ENCODE data around the gene TOP1. TPM values are rescaled to one million over a fixed set of nuclear protein-coding genes. Genes with fewer than 3 reads are reported as not detected.

Gene TOP1
- total RNA-seq, 1 experiment from 2014 or later, result 125 TPM

- ChIA-PET POLR2A (ENCODE audit: low non-redundant PET) (no interaction called here), CTCF (interaction anchor here (2.5 kb wide), 1 partner anchor 203 kb away, joined by 19 read pairs; the partner anchor contains the start of gene LPIN3)
- Histone ChIP-seq H3K27me3 (replicated peaks; ENCODE audit: insufficient read depth, low read depth, low read length, poor library complexity) (no peaks in the 10 kb centered on the region), H3K36me3 (ENCODE audit: insufficient read depth, low read length, poor library complexity, severe bottlenecking) (no peaks in the 10 kb centered on the region), H3K9me3 (ENCODE audit: low read depth, low read length, poor library complexity, severe bottlenecking) (no peaks in the 10 kb centered on the region), H3K4me3 (ENCODE audit: low read depth, low read length, poor library complexity, severe bottlenecking) (peak within 1 kb of the TSS; percentile 93), H3K27ac (ENCODE audit: low read depth, low read length, poor library complexity, severe bottlenecking) (peak within 1 kb of the TSS; percentile 92), H3K4me1 (ENCODE audit: insufficient read depth, low read length, poor library complexity, severe bottlenecking) (peaks cover 26% of the 10 kb centered on the region)
- DNase-seq (ENCODE audit: low spot score), result peak; percentile 92
- intact Hi-C loops (cut with micrococcal nuclease; ENCODE audit: unreplicated experiment), result loop anchor here (1.0 to 10.0 kb wide), 3 partner anchors 62 to 203 kb away; partner anchors contain the start of gene LPIN3
- TF ChIP-seq EZH2 (IDR thresholded peaks at IDR 0.05; ENCODE audit: borderline replicate concordance, low read depth, low read length, poor library complexity, severe bottlenecking) (no peak), CTCF (conservative IDR thresholded peaks at IDR 0.05; ENCODE audit: low read depth, low read length) (no peak)
- no TSS peak for BruUV-seq (replicated peaks)
Measured at GRCh38 chr20:41136680-41137613, 108.3 kb downstream of the TOP1 start, which contains the start of gene PLCG1. PLCG1 (plus strand) TSS chr20:41137543; CDS start chr20:41137642, 99 bp downstream.

DNA sequence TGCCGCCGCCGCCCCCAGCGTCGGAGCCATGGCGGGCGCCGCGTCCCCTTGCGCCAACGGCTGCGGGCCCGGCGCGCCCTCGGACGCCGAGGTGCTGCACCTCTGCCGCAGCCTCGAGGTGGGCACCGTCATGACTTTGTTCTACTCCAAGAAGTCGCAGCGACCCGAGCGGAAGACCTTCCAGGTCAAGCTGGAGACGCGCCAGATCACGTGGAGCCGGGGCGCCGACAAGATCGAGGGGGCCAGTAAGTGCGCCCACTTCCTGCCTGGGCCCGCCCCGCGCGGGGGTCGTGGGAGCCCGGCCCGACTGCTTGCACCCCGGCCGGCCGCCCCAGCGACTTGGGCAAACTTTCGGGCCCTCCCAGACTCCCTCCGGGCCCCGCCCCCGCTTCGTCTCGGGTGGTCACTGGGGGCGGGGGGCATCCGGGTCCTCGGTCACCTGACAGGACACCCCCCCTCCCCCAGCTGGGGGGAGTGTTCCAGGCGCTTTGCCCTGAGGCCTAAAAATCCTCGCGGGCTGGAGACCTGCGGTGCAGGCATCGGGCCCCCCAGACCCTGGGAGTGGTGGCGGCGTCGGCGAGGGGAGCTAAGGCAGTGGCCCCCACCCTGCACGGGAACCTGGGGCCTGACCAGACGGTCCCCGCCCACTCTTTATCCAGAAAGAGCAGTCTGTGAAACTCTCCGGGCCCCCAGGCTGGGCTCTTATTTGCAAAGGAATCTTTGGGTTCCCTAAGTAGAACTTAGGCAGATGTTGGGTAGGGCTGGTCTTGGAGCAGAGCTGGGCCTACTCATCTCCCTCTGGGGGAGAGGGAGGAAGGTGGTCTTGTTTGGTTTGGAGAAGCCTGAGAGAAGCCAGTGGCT, 109.2 kb downstream of the TOP1 start:
- BruUV-seq (replicated peaks), result no TSS peak
- peak; percentile 85 for DNase-seq (ENCODE audit: low spot score)
- Histone ChIP-seq H3K36me3 (ENCODE audit: insufficient read depth, low read length, poor library complexity, severe bottlenecking) (no peaks in the 10 kb centered on the region), H3K27ac (ENCODE audit: low read depth, low read length, poor library complexity, severe bottlenecking) (peak overlapping the region; percentile 92), H3K9me3 (ENCODE audit: low read depth, low read length, poor library complexity, severe bottlenecking) (no peaks in the 10 kb centered on the region), H3K4me1 (ENCODE audit: insufficient read depth, low read length, poor library complexity, severe bottlenecking) (peaks cover 26% of the 10 kb centered on the region), H3K27me3 (replicated peaks; ENCODE audit: insufficient read depth, low read depth, low read length, poor library complexity) (no peaks in the 10 kb centered on the region), H3K4me3 (ENCODE audit: low read depth, low read length, poor library complexity, severe bottlenecking) (peak overlapping the region; percentile 93)
- ChIA-PET CTCF (no interaction called here), POLR2A (ENCODE audit: low non-redundant PET) (interaction anchor here (0.6 kb wide), 1 partner anchor 518 kb away, joined by 3 read pairs; no protein-coding TSS in a partner anchor)
- intact Hi-C loops (cut with micrococcal nuclease; ENCODE audit: unreplicated experiment), result loop anchor here (5.0 to 10.0 kb wide), 2 partner anchors 63 to 94 kb away; no protein-coding TSS in a partner anchor
- TF ChIP-seq EZH2 (IDR thresholded peaks at IDR 0.05; ENCODE audit: borderline replicate concordance, low read depth, low read length, poor library complexity, severe bottlenecking) (no peak), CTCF (conservative IDR thresholded peaks at IDR 0.05; ENCODE audit: low read depth, low read length) (no peak)
